Measurements from ENCODE around the gene BCAR3.
"Not testable (repeated sequence)": the region's sequence is repeated elsewhere in the genome, so short reads cannot be mapped to it uniquely, and the experiment has no call there.

DNA sequence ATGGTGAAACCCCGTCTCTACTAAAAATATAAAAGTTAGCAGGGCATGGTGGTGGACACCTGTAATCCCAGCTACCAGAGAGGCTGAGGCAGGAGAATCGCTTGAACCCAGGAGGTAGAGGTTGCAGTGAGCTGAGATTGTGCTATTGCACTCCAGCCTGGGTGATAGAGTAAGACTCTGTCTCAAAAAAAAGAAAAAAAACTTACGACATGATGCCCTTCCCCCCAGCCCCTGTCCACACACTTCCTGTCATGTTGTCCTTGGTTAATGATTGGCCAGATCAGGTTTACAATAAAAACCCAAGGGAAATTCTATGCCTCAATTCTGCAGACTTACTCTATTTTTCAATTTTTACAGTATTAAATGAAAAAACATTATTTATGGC is 90.4 kb downstream of the BCAR3 start:
- TF ChIP-seq, protein P1, sequence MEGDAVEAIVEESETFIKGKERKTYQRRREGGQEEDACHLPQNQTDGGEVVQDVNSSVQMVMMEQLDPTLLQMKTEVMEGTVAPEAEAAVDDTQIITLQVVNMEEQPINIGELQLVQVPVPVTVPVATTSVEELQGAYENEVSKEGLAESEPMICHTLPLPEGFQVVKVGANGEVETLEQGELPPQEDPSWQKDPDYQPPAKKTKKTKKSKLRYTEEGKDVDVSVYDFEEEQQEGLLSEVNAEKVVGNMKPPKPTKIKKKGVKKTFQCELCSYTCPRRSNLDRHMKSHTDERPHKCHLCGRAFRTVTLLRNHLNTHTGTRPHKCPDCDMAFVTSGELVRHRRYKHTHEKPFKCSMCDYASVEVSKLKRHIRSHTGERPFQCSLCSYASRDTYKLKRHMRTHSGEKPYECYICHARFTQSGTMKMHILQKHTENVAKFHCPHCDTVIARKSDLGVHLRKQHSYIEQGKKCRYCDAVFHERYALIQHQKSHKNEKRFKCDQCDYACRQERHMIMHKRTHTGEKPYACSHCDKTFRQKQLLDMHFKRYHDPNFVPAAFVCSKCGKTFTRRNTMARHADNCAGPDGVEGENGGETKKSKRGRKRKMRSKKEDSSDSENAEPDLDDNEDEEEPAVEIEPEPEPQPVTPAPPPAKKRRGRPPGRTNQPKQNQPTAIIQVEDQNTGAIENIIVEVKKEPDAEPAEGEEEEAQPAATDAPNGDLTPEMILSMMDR (conservative IDR thresholded peaks at IDR 0.05 in 1 of 2, IDR thresholded peaks at IDR 0.05 in 1 of 2; ENCODE audit: extremely low read depth in 1 of 2, insufficient read depth in 1 of 2, low read depth in 1 of 2, low read length in 2 of 2): not testable (repeated sequence)
- TF ChIP-seq EZH2 (IDR thresholded peaks at IDR 0.05; ENCODE audit: borderline replicate concordance, low read length): not testable (repeated sequence)

Measured in mammary epithelial cell (primary cell).